GM18951 (cell line): ENCODE results near the gene TMEM74B.
"Not testable (repeated sequence)": the region's sequence is repeated elsewhere in the genome, so short reads cannot be mapped to it uniquely, and the experiment has no call there.

Experiments used
- POLR2A ChIP-seq: IDR thresholded peaks from 4 replicates; pipeline ENCODE4 v1.6.1; 2011; ENCODE audit warnings: mild to moderate bottlenecking; ENCODE audit not compliant: insufficient read length, insufficient read depth; ENCODE audit errors: extremely low read depth
- in situ Hi-C: fragments of 300-500 bp; cut with MboI; formaldehyde crosslinking; loops from one replicate; pipeline ENCODE4 v1.12.0; 2022; ENCODE audit warnings: low sequenced_read_pairs, mixed read lengths, inconsistent platforms; ENCODE audit not compliant: unreplicated experiment

The TMEM74B gene

GRCh38 chr20:1184638-1185315 is at the start of gene TMEM74B:
Gene TMEM74B, minus strand, starts transcription at chr20:1184981. Its CDS starts 1,180 bp downstream, at chr20:1183801.
- in situ Hi-C loops, result no loop called here
- TF ChIP-seq POLR2A, result no peak

- no peak for TF ChIP-seq POLR2A
- in situ Hi-C loops, result no loop called here
These were observed 47.7 kb upstream of the TMEM74B start for GRCh38 chr20:1232286-1233111.

GRCh38 chr20:1229541-1229940 is 44.8 kb upstream of the TMEM74B start:
- in situ Hi-C loops, result no loop called here
- no peak for TF ChIP-seq POLR2A

- in situ Hi-C loops, result no loop called here
- TF ChIP-seq POLR2A, result no peak
These were observed 41.2 kb upstream of the TMEM74B start, which contains the start of gene RAD21L1 for GRCh38 chr20:1225783-1226654. Gene RAD21L1, plus strand, starts transcription at chr20:1226044. Its CDS starts 2,410 bp downstream, at chr20:1228454.

GRCh38 chr20:1225263-1225782 is 40.5 kb upstream of the TMEM74B start:
- TF ChIP-seq POLR2A, result no peak
- in situ Hi-C loops, result no loop called here

- TF ChIP-seq POLR2A, result no peak
- in situ Hi-C loops, result no loop called here
These were observed 39.6 kb upstream of the TMEM74B start for GRCh38 chr20:1224205-1224890.

- in situ Hi-C loops, result not testable (repeated sequence)
These were observed 38.0 kb upstream of the TMEM74B start for GRCh38 chr20:1222750-1223149.

- in situ Hi-C loops, result not testable (repeated sequence)
These were observed 32.0 kb upstream of the TMEM74B start for GRCh38 chr20:1216527-1217427.

GRCh38 chr20:1215386-1216170 is 30.8 kb upstream of the TMEM74B start:
- no peak for TF ChIP-seq POLR2A
- in situ Hi-C loops, result no loop called here

GRCh38 chr20:1214838-1215261 is 30.1 kb upstream of the TMEM74B start:
- TF ChIP-seq POLR2A, result no peak
- in situ Hi-C loops, result no loop called here

GRCh38 chr20:1212607-1213396 is 28.0 kb upstream of the TMEM74B start:
- in situ Hi-C loops, result no loop called here
- no peak for TF ChIP-seq POLR2A
